ENCODE data around the gene NUP42. TPM values are rescaled to one million over a fixed set of nuclear protein-coding genes. Genes with fewer than 3 reads are reported as not detected.
A peak's percentile ranks its signal among the peaks of the same experiment; 100 is the strongest.

Gene NUP42
- total RNA-seq, 1 experiment from 2014 or later = 40.8 TPM

DNA sequence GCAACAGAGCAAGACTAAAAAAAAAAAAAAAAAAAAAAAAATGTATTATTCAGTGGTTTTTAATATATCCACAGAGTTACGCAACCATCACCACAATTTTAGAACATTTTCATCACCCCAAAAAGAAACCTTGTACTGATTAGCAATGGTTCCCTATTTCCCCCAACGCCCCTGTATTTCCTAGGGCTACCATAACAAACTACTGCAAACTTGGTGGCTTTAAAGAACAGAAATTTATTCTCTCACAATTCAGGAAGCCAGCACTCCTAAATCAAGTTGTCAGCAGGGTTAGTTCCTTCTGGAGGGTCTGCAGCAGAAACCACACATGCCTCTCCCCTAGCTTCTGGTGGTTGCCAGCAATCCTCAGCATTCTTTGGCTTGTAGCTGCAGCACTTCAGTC, 5.9 kb upstream of the NUP42 start (continued):
- TF ChIP-seq ATF1 (CRISPR knock-in tag; IDR thresholded peaks at IDR 0.05) = no peak

DNA sequence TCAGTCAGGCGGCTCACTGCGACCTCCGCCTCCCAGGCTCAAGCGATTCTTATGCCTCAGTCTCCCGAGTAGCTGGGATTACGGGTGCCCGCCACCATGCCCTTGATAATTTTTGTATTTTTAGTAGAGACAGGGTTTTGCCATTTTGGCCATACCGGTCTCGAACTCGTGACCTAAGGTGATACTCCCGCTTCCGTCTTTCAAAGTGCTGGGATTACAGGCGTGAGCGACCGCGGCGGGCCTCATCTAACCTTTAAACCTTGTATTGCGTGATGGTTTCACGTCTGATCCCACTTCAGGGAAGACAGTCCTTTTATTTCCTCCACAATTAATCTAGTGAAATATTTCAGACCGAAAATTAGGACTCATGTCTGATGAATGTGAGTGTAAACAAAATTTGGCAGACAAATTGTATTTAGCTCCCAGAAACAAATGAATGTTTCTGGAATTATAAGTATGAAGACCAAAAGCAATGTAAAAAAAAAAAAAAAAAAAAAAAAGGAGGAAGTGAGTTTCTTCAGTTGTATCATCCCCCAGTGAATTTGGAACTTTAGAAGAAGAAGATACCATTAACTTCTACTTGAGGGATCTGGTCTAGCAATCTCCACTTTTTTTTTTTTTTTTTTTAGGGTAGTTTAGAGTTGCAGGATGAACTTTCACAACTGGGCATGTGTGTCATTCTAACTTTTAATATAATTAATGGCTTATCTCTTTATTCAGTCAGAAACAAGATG, 1.6 kb downstream of the NUP42 start:
- CTCF ChIA-PET = interaction anchor here (0.6 kb wide), 1 partner anchor 738 kb away, joined by 3 read pairs; no protein-coding TSS in a partner anchor
- H3K4me3 Mint-ChIP-seq = peak overlapping the region; percentile 85
- POLR2A ChIA-PET = interaction anchor here (1.2 to 1.4 kb wide), 2 partner anchors 10 to 77 kb away, joined by 3 to 4 read pairs; no protein-coding TSS in a partner anchor
- TF ChIP-seq E2F1 (CRISPR knock-in tag; IDR thresholded peaks at IDR 0.05) = no peak
- TF ChIP-seq ZNF263 (CRISPR knock-in tag; IDR thresholded peaks at IDR 0.05; ENCODE audit: low read depth) = no peak
- no peak for TF ChIP-seq FOXJ3 (CRISPR knock-in tag; IDR thresholded peaks at IDR 0.05; ENCODE audit: borderline replicate concordance)
- TF ChIP-seq USF1 (CRISPR knock-in tag; IDR thresholded peaks at IDR 0.05) = no peak
- TF ChIP-seq GTF2I (CRISPR knock-in tag; conservative IDR thresholded peaks at IDR 0.05) = no peak
- no peak for TF ChIP-seq ETV6 (CRISPR knock-in tag; IDR thresholded peaks at IDR 0.05)
- no peak for TF ChIP-seq SP1 (CRISPR knock-in tag; conservative IDR thresholded peaks at IDR 0.05)
- TF ChIP-seq ZNF396 (CRISPR knock-in tag; IDR thresholded peaks at IDR 0.05; ENCODE audit: borderline replicate concordance) = no peak
- TF ChIP-seq, protein P1, sequence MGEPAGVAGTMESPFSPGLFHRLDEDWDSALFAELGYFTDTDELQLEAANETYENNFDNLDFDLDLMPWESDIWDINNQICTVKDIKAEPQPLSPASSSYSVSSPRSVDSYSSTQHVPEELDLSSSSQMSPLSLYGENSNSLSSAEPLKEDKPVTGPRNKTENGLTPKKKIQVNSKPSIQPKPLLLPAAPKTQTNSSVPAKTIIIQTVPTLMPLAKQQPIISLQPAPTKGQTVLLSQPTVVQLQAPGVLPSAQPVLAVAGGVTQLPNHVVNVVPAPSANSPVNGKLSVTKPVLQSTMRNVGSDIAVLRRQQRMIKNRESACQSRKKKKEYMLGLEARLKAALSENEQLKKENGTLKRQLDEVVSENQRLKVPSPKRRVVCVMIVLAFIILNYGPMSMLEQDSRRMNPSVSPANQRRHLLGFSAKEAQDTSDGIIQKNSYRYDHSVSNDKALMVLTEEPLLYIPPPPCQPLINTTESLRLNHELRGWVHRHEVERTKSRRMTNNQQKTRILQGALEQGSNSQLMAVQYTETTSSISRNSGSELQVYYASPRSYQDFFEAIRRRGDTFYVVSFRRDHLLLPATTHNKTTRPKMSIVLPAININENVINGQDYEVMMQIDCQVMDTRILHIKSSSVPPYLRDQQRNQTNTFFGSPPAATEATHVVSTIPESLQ (CRISPR knock-in tag; IDR thresholded peaks at IDR 0.05) = no peak
- no peak for TF ChIP-seq TEAD4 (CRISPR knock-in tag; IDR thresholded peaks at IDR 0.05)
- no peak for TF ChIP-seq ATF3 (CRISPR knock-in tag; conservative IDR thresholded peaks at IDR 0.05)
- TF ChIP-seq ZNF317 (CRISPR knock-in tag; IDR thresholded peaks at IDR 0.05; ENCODE audit: borderline replicate concordance, low read depth) = no peak
- H3K27ac Mint-ChIP-seq = peak overlapping the region; percentile 83
- DNase-seq (ENCODE audit: low spot score) = no peak
- no peak for ATAC-seq
- peaks cover 22% of the 10 kb centered on the region for H3K36me3 Mint-ChIP-seq
- H3K4me1 Mint-ChIP-seq = peaks cover 15% of the 10 kb centered on the region
- no peaks in the 10 kb centered on the region for H3K27me3 Mint-ChIP-seq (ENCODE audit: low read depth)
- no peaks in the 10 kb centered on the region for H3K9me3 Mint-ChIP-seq

DNA sequence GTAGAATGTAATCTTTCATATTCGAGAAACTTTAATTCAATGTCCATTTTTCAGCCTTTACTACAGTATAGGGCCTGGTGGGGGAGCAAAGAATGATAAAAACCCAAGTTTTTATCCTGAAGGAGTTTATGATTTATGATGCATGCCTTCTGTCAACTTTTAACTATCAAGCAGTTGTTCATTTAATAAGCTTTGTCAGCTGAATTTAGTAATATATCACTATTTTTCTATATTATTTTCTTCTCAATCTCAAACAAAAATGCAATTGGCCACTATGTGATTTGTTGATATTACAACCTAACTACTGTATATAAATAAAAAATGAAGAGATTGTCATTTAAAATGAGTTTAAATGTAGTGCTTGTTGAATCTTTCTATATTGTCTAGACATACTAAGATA, 2.4 kb downstream of the NUP42 start:
- ATAC-seq (no peak), DNase-seq (ENCODE audit: low spot score) (no peak)
- ChIA-PET CTCF (interaction anchor here (0.6 to 1.3 kb wide), 4 partner anchors 10 to 88 kb away, joined by 3 to 10 read pairs (median 4); no protein-coding TSS in a partner anchor), POLR2A (interaction anchor here (1.4 kb wide), 1 partner anchor 9 kb away, joined by 4 read pairs; no protein-coding TSS in a partner anchor)
- Mint-ChIP-seq H3K27ac (0 out of 2 replicates have a peak overlapping the region, but pooled peaks have one; percentile 63), H3K9me3 (no peaks in the 10 kb centered on the region), H3K36me3 (peaks cover 30% of the 10 kb centered on the region), H3K4me3 (peak overlapping the region; percentile 85; the same call in 1 of the 2 replicates), H3K4me1 (peaks cover 15% of the 10 kb centered on the region), H3K27me3 (ENCODE audit: low read depth) (no peaks in the 10 kb centered on the region)
- TF ChIP-seq MXD4 (CRISPR knock-in tag; IDR thresholded peaks at IDR 0.05; ENCODE audit: borderline replicate concordance) (no peak), HMGA2 (CRISPR knock-in tag; IDR thresholded peaks at IDR 0.05) (no peak), ATF1 (CRISPR knock-in tag; IDR thresholded peaks at IDR 0.05) (no peak), ZNF671 (CRISPR knock-in tag; IDR thresholded peaks at IDR 0.05) (no peak), CREB1 (CRISPR knock-in tag; IDR thresholded peaks at IDR 0.05) (no peak), NFATC4 (CRISPR knock-in tag; IDR thresholded peaks at IDR 0.05) (no peak), SMAD4 (CRISPR knock-in tag; IDR thresholded peaks at IDR 0.05) (no peak), ZNF219 (CRISPR knock-in tag; IDR thresholded peaks at IDR 0.05; ENCODE audit: borderline replicate concordance) (no peak), ZNF263 (CRISPR knock-in tag; IDR thresholded peaks at IDR 0.05; ENCODE audit: low read depth) (no peak), MLX (CRISPR knock-in tag; IDR thresholded peaks at IDR 0.05) (no peak)
- TF ChIP-seq, protein P2, sequence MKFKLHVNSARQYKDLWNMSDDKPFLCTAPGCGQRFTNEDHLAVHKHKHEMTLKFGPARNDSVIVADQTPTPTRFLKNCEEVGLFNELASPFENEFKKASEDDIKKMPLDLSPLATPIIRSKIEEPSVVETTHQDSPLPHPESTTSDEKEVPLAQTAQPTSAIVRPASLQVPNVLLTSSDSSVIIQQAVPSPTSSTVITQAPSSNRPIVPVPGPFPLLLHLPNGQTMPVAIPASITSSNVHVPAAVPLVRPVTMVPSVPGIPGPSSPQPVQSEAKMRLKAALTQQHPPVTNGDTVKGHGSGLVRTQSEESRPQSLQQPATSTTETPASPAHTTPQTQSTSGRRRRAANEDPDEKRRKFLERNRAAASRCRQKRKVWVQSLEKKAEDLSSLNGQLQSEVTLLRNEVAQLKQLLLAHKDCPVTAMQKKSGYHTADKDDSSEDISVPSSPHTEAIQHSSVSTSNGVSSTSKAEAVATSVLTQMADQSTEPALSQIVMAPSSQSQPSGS (CRISPR knock-in tag; IDR thresholded peaks at IDR 0.05; ENCODE audit: borderline replicate concordance, low read depth) = no peak
- TF ChIP-seq, protein P3, sequence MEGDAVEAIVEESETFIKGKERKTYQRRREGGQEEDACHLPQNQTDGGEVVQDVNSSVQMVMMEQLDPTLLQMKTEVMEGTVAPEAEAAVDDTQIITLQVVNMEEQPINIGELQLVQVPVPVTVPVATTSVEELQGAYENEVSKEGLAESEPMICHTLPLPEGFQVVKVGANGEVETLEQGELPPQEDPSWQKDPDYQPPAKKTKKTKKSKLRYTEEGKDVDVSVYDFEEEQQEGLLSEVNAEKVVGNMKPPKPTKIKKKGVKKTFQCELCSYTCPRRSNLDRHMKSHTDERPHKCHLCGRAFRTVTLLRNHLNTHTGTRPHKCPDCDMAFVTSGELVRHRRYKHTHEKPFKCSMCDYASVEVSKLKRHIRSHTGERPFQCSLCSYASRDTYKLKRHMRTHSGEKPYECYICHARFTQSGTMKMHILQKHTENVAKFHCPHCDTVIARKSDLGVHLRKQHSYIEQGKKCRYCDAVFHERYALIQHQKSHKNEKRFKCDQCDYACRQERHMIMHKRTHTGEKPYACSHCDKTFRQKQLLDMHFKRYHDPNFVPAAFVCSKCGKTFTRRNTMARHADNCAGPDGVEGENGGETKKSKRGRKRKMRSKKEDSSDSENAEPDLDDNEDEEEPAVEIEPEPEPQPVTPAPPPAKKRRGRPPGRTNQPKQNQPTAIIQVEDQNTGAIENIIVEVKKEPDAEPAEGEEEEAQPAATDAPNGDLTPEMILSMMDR (IDR thresholded peaks at IDR 0.05) = no peak
- TF ChIP-seq, protein P4, sequence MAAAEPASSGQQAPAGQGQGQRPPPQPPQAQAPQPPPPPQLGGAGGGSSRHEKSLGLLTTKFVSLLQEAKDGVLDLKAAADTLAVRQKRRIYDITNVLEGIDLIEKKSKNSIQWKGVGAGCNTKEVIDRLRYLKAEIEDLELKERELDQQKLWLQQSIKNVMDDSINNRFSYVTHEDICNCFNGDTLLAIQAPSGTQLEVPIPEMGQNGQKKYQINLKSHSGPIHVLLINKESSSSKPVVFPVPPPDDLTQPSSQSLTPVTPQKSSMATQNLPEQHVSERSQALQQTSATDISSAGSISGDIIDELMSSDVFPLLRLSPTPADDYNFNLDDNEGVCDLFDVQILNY (CRISPR knock-in tag; IDR thresholded peaks at IDR 0.05) = no peak
